K562 (cell line): Measurements from ENCODE around the gene UCP3. TPM values are rescaled to one million over a fixed set of nuclear protein-coding genes. Genes with fewer than 3 reads are reported as not detected.
A peak's percentile ranks its signal among the peaks of the same experiment; 100 is the strongest.

Source experiments
- ATAC-seq: fragments of 200-7000 bp; cut with Tn5 transposase; 3 replicates; pipeline ENCODE4 v1.9.1; 2020; ENCODE audit warnings: moderate library complexity
- BruUV-seq: library from RNA; stranded (reverse); fragments of 400-500 nt; replicated peaks from 2 replicates; lab custom pipeline; 2021; lab: Mats Ljungman, UMichigan
- CTCF ChIA-PET: fragments of 300-600 bp; formaldehyde crosslinking; extraction: SDS; loops from one replicate; lab custom pipeline; 2021; ENCODE audit warnings: low intra/inter-chr PET ratio; lab: Yijun Ruan, JAX
- POLR2A ChIA-PET: fragments of 300-600, 350-650 bp; sonication (Branson Sonifier 250); formaldehyde crosslinking; extraction: SDS; loops from one replicate; lab custom pipeline; 2021; ENCODE audit warnings: antibody characterized with exemption, inconsistent platforms; lab: Yijun Ruan, JAX
- DNase-seq, 4 experiments: peaks; one replicate each; pipeline versions ENCODE4 v3.0.0 to v3.0.0-alpha.2; 2011 to 2018; ENCODE audit warnings: low spot score in 3 of 4, mixed read lengths in 3 of 4; ENCODE audit errors: extremely low read depth in 1 of 4
- FAIRE-seq: peaks from 2 replicates; lab custom pipeline; 2011; peaks lifted over from hg19 to GRCh38; lab: Jason Lieb, UNC
- H2AFZ ChIP-seq: 2 replicates; pipeline ENCODE4 v1.6.0; 2011; ENCODE audit warnings: low read depth, low read length, control low read depth, inconsistent platforms
- H3K27ac ChIP-seq: fragments of 200-600 bp; 3 replicates; pipeline ENCODE4 v1.8.0; 2011; ENCODE audit warnings: low read depth, mild to moderate bottlenecking, control low read depth, inconsistent platforms, low read length, moderate library complexity, mixed read lengths; ENCODE audit errors: extremely low read depth
- H3K27me3 ChIP-seq, 2 experiments: fragments of 300-600 bp in 1 of 2; 2 replicates in 1 of 2; 3 replicates in 1 of 2; pipeline versions ENCODE4 v1.6.0 to v1.8.0; 2011; ENCODE audit warnings: inconsistent platforms in 2 of 2, low read length in 2 of 2, mild to moderate bottlenecking in 1 of 2, mixed read lengths in 1 of 2, moderate library complexity in 1 of 2; ENCODE audit not compliant: control insufficient read depth in 2 of 2, insufficient read depth in 2 of 2
- H3K36me3 ChIP-seq: fragments of 300-600 bp; 3 replicates; pipeline ENCODE4 v1.8.0; 2011; ENCODE audit warnings: mild to moderate bottlenecking, low read length, inconsistent platforms; ENCODE audit not compliant: control insufficient read depth, insufficient read depth
- H3K4me1 ChIP-seq, 2 experiments: fragments of 200-600 bp in 1 of 2; replicated peaks in 1 of 2; 2 replicates in 1 of 2; 3 replicates in 1 of 2; pipeline versions ENCODE4 v1.5.1 to v1.8.0; 2011; ENCODE audit warnings: inconsistent platforms in 2 of 2, low read length in 2 of 2, mild to moderate bottlenecking in 1 of 2, mixed read lengths in 1 of 2, moderate library complexity in 1 of 2; ENCODE audit not compliant: control insufficient read depth in 2 of 2, insufficient read depth in 2 of 2
- H3K4me2 ChIP-seq: 2 replicates; pipeline ENCODE4 v1.6.1; 2011; ENCODE audit warnings: low read length, control low read depth, inconsistent platforms, mixed read lengths; ENCODE audit not compliant: insufficient read depth
- H3K4me3 ChIP-seq: fragments of 200-600 bp; sonication (generic), shearing (Covaris generic); 2 replicates; pipeline ENCODE4 v1.5.1; 2016; ENCODE audit warnings: control low read depth, inconsistent platforms
- H3K79me2 ChIP-seq: fragments of 200-600 bp; 3 replicates; pipeline ENCODE4 v1.8.0; 2011; ENCODE audit warnings: low read length, inconsistent platforms; ENCODE audit not compliant: control insufficient read depth, insufficient read depth
- H3K9ac ChIP-seq, 2 experiments: 2 replicates each; pipeline versions ENCODE4 v1.6.0 to v1.6.1; 2011; ENCODE audit warnings: low read depth in 2 of 2, low read length in 2 of 2, control low read depth in 1 of 2, inconsistent platforms in 1 of 2, mild to moderate bottlenecking in 1 of 2, mixed read lengths in 1 of 2; ENCODE audit not compliant: insufficient read depth in 1 of 2
- H3K9me1 ChIP-seq: one replicate; pipeline ENCODE4 v1.6.0; 2011; ENCODE audit warnings: inconsistent platforms, mild to moderate bottlenecking, low read length, moderate library complexity; ENCODE audit not compliant: control insufficient read depth, insufficient read depth
- H3K9me3 ChIP-seq: replicated peaks from 2 replicates; pipeline ENCODE4 v1.5.1; 2011; ENCODE audit warnings: low read depth, low read length, inconsistent platforms; ENCODE audit not compliant: control insufficient read depth, insufficient read depth
- H4K20me1 ChIP-seq: replicated peaks from 2 replicates; pipeline ENCODE4 v1.6.1; 2011; ENCODE audit warnings: low read length, inconsistent platforms, mixed read lengths; ENCODE audit not compliant: control insufficient read depth, insufficient read depth
- DPF2 ChIP-seq: fragments of 450-650 bp; IDR thresholded peaks from 2 replicates; pipeline ENCODE4 v1.6.1; 2016
- EHMT2 ChIP-seq: fragments of 450-650 bp; IDR thresholded peaks from 2 replicates; pipeline ENCODE4 v1.6.1; 2018; ENCODE audit warnings: antibody characterized with exemption
- EP300 ChIP-seq: IDR thresholded peaks from 2 replicates; pipeline ENCODE4 v1.6.1; 2012; ENCODE audit warnings: low read length, improper control_type of control experiment
- FOSL1 ChIP-seq: fragments of 200-800 bp; sonication (Bioruptor generic); conservative IDR thresholded peaks from 2 replicates; pipeline ENCODE4 v1.6.1; 2016; ENCODE audit warnings: missing genetic modification characterization, missing compliant biosample characterization
- JUN ChIP-seq, 2 experiments: sonication (generic) in 1 of 2; formaldehyde crosslinking in 1 of 2; IDR thresholded peaks; 2 replicates each; pipeline versions ENCODE4 v1.6.1 to v1.8.0; 2012 to 2022; ENCODE audit warnings: borderline replicate concordance in 2 of 2, mild to moderate bottlenecking in 2 of 2, improper control_type of control experiment in 1 of 2, low read depth in 1 of 2, low read length in 1 of 2, missing genetic modification reagents in 1 of 2
- JUNB ChIP-seq: fragments of 450-650 bp; formaldehyde crosslinking; conservative IDR thresholded peaks from 2 replicates; pipeline ENCODE4 v1.4.0; 2020; ENCODE audit warnings: mild to moderate bottlenecking
- NFRKB ChIP-seq: fragments of 450-650 bp; IDR thresholded peaks from 2 replicates; pipeline ENCODE4 v1.6.1; 2016; ENCODE audit warnings: low read depth
- SOX6 ChIP-seq: fragments of 450-650 bp; IDR thresholded peaks from 2 replicates; pipeline ENCODE4 v1.6.1; 2014; ENCODE audit warnings: mild to moderate bottlenecking
- ZNF165 ChIP-seq: fragments of 250-450 bp; sonication (Bioruptor Pico); IDR thresholded peaks from 2 replicates; pipeline ENCODE4 v1.4.0; 2020; ENCODE audit warnings: borderline replicate concordance
- ZNF436 ChIP-seq: fragments of 250-450, 450-650 bp; sonication (Bioruptor Pico); formaldehyde crosslinking; IDR thresholded peaks from 2 replicates; pipeline ENCODE4 v1.7.0; 2020; ENCODE audit warnings: mild to moderate bottlenecking
- ZNF589 ChIP-seq: fragments of 200-800 bp; sonication (Bioruptor generic); IDR thresholded peaks from 2 replicates; pipeline ENCODE4 v1.6.1; 2016; ENCODE audit warnings: low read depth, missing genetic modification characterization, missing compliant biosample characterization
- WGBS: fragments of 100-300 bp; shearing (Covaris generic); methylation state at CpG from one replicate; pipeline ENCODE4 v1.1.6; 2016; ENCODE audit warnings: low coverage, mixed read lengths; ENCODE audit not compliant: insufficient coverage; ENCODE audit errors: missing lambda C conversion rate; 5-methylcytosine and 5-hydroxymethylcytosine counted together
- in situ Hi-C: fragments of 300-500 bp; cut with MboI; formaldehyde crosslinking; loops from 4 replicates; pipeline ENCODE4 v1.15.0; 2018; ENCODE audit warnings: inconsistent platforms, mixed read lengths
- intact Hi-C: fragments of 100-400 bp; cut with micrococcal nuclease; formaldehyde crosslinking; loops from 2 replicates; pipeline ENCODE4 v1.14.2; 2022
- polyA plus RNA-seq, 8 experiments: library from polyadenylated mRNA; depleted of rRNA in 4 of 8; stranded (reverse) in 5 of 8; unstranded in 3 of 8; fragments of >200 nt; fragmentation: Nextera tagmentation in 2 of 8; fragmentation: Illumina TruSeq in 1 of 8; extraction: Ambion mirVana in 2 of 8; extraction: Trizol in 1 of 8; gene quantifications; 2 replicates each; pipeline versions ENCODE4 v1.2.1 to v1.2.3, GENCODE V29; 2011 to 2014; ENCODE audit warnings: inconsistent platforms in 1 of 8, missing spikeins in 1 of 8
- total RNA-seq, 7 experiments: library from RNA; depleted of rRNA in 6 of 7; stranded (reverse); fragments of >200 nt in 6 of 7; fragmentation: Illumina TruSeq in 2 of 7; extraction: Trizol in 2 of 7; gene quantifications; 2 replicates each; pipeline versions ENCODE4 v1.2.1 to v1.2.3, GENCODE V29; 2011 to 2021; ENCODE audit warnings: low replicate concordance in 1 of 7
- TF ChIP-seq, protein P1 (sequence below): sonication (generic); formaldehyde crosslinking; IDR thresholded peaks from 2 replicates; pipeline ENCODE4 v1.8.0; 2023; ENCODE audit warnings: missing genetic modification reagents, mild to moderate bottlenecking, borderline replicate concordance
- TF ChIP-seq, protein P2 (sequence below): fragments of 450-650 bp; formaldehyde crosslinking; IDR thresholded peaks from 2 replicates; pipeline ENCODE4 v1.4.0; 2022; ENCODE audit warnings: missing genetic modification characterization
- TF ChIP-seq, protein P3 (sequence below): sonication (generic); IDR thresholded peaks from 2 replicates; pipeline ENCODE4 v1.6.1; 2016

The UCP3 gene
- total and polyA plus RNA-seq, 9 of the 15 experiments (the other 6 are each of a cell fraction or from before 2014, with no cell fraction given) = 0.05 to 0.65 (median 0.25) TPM; not detected in 2

DNA sequence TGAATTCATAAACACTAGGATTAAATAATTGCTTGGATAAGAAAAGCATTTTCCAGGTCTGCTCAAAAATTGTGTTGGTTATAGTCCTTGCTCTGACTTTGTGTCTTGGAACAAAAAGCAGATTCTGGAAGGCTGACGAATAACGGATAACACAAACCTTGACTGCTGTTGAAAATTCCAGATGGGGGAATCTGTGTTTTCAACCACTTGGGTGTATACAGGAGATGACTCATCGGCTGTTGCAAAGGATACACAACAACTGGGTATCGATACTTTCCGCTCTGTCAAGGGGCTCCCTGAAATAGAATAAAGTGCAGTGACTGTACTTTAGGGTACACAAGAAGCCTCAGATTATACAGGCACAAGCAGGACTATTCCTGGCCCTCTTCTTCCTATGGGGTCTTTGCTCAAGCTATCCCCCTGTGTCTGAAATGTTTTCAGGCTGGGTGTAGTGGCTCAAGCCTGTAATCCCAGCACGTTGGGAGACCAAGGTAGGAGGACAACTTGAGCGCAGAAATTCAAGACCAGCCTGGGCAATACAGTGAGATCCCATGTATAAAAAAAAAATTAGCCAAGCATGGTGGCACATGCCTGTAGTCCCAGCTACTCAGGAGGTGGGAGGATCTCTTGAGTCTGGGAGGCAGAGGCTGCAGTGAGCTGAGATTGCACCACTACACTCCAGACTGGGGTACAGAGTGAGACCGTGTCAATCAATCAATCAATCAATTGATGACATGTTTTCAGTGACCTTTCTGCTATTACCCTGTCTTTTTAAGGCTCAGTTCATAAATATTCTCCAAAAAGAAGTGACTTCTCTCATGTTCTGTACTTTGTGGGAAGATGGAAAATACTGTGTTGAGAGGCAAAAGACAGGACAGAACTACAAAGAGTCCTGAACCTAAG is 48.6 kb upstream of the UCP3 start:
- Histone ChIP-seq H4K20me1 (no peaks in the 10 kb centered on the region), H3K36me3 (0 out of 3 replicates have a peak, but pooled peaks cover 10% of the 10 kb centered on the region), H3K9me1 (no peaks in the 10 kb centered on the region), H3K9me3 (no peaks in the 10 kb centered on the region), H3K27ac (peak overlapping the region; percentile 5; the same call in 1 of the 3 replicates), H3K9ac (no peak overlapping the region), H3K4me3 (no peak overlapping the region), H3K79me2 (no peaks in the 10 kb centered on the region), H3K4me2 (no peak overlapping the region), H3K27me3 (no peaks in the 10 kb centered on the region), H2AFZ (no peak overlapping the region), H3K4me1 (peaks cover 0 to 10% of the 10 kb centered on the region in 2 experiments; a peak in 4 of 5 replicates)
- FAIRE-seq (peak; percentile 54), ATAC-seq (peak; percentile 67), DNase-seq (peak; percentile 37 to 50 (median 42))
- in situ Hi-C loops (no loop called here), intact Hi-C loops (no loop called here)
- BruUV-seq = no TSS peak
- WGBS = 19% methylated on average over 8 of the region's 8 CpGs
- ChIA-PET POLR2A (interaction anchor here (0.6 kb wide), 1 partner anchor 63 kb away, joined by 3 read pairs; no protein-coding TSS in a partner anchor), CTCF (no interaction called here)
- TF ChIP-seq NFRKB (no peak), ZNF436 (CRISPR knock-in tag) (no peak), JUN (IDR thresholded peaks at IDR 0.05; ENCODE audit: borderline replicate concordance, low read depth, low read length) (peak; percentile 87), JUN (CRISPR knock-in tag; IDR thresholded peaks at IDR 0.05; ENCODE audit: borderline replicate concordance) (no peak), SOX6 (0 out of 2 replicates have a peak, but pooled peaks have one; percentile 28), ZNF165 (CRISPR knock-in tag) (no peak), ZNF589 (peak; percentile 70; the same call in 1 of the 2 replicates), EP300 (peak; percentile 40; the same call in 1 of the 2 replicates), DPF2 (peak; percentile 70), JUNB (CRISPR knock-in tag) (peak; percentile 49; the same call in 1 of the 2 replicates), EHMT2 (no peak), FOSL1 (tag) (peak; percentile 94)
- TF ChIP-seq, protein P1, sequence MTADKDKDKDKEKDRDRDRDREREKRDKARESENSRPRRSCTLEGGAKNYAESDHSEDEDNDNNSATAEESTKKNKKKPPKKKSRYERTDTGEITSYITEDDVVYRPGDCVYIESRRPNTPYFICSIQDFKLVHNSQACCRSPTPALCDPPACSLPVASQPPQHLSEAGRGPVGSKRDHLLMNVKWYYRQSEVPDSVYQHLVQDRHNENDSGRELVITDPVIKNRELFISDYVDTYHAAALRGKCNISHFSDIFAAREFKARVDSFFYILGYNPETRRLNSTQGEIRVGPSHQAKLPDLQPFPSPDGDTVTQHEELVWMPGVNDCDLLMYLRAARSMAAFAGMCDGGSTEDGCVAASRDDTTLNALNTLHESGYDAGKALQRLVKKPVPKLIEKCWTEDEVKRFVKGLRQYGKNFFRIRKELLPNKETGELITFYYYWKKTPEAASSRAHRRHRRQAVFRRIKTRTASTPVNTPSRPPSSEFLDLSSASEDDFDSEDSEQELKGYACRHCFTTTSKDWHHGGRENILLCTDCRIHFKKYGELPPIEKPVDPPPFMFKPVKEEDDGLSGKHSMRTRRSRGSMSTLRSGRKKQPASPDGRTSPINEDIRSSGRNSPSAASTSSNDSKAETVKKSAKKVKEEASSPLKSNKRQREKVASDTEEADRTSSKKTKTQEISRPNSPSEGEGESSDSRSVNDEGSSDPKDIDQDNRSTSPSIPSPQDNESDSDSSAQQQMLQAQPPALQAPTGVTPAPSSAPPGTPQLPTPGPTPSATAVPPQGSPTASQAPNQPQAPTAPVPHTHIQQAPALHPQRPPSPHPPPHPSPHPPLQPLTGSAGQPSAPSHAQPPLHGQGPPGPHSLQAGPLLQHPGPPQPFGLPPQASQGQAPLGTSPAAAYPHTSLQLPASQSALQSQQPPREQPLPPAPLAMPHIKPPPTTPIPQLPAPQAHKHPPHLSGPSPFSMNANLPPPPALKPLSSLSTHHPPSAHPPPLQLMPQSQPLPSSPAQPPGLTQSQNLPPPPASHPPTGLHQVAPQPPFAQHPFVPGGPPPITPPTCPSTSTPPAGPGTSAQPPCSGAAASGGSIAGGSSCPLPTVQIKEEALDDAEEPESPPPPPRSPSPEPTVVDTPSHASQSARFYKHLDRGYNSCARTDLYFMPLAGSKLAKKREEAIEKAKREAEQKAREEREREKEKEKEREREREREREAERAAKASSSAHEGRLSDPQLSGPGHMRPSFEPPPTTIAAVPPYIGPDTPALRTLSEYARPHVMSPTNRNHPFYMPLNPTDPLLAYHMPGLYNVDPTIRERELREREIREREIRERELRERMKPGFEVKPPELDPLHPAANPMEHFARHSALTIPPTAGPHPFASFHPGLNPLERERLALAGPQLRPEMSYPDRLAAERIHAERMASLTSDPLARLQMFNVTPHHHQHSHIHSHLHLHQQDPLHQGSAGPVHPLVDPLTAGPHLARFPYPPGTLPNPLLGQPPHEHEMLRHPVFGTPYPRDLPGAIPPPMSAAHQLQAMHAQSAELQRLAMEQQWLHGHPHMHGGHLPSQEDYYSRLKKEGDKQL = no peak
- TF ChIP-seq, protein P2, sequence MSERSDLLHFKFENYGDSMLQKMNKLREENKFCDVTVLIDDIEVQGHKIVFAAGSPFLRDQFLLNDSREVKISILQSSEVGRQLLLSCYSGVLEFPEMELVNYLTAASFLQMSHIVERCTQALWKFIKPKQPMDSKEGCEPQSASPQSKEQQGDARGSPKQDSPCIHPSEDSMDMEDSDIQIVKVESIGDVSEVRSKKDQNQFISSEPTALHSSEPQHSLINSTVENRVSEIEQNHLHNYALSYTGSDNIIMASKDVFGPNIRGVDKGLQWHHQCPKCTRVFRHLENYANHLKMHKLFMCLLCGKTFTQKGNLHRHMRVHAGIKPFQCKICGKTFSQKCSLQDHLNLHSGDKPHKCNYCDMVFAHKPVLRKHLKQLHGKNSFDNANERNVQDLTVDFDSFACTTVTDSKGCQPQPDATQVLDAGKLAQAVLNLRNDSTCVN (CRISPR knock-in tag) = no peak
- TF ChIP-seq, protein P3, sequence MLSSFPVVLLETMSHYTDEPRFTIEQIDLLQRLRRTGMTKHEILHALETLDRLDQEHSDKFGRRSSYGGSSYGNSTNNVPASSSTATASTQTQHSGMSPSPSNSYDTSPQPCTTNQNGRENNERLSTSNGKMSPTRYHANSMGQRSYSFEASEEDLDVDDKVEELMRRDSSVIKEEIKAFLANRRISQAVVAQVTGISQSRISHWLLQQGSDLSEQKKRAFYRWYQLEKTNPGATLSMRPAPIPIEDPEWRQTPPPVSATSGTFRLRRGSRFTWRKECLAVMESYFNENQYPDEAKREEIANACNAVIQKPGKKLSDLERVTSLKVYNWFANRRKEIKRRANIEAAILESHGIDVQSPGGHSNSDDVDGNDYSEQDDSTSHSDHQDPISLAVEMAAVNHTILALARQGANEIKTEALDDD = no peak
